ENCODE measurements around the gene IGSF23. TPM values are rescaled to one million over a fixed set of nuclear protein-coding genes. Genes with fewer than 3 reads are reported as not detected.
"Not testable (repeated sequence)": the region's sequence is repeated elsewhere in the genome, so short reads cannot be mapped to it uniquely, and the experiment has no call there.

The IGSF23 gene
- total RNA-seq, 1 donor from 2014 or later, result not detected

- TF ChIP-seq, protein P1, sequence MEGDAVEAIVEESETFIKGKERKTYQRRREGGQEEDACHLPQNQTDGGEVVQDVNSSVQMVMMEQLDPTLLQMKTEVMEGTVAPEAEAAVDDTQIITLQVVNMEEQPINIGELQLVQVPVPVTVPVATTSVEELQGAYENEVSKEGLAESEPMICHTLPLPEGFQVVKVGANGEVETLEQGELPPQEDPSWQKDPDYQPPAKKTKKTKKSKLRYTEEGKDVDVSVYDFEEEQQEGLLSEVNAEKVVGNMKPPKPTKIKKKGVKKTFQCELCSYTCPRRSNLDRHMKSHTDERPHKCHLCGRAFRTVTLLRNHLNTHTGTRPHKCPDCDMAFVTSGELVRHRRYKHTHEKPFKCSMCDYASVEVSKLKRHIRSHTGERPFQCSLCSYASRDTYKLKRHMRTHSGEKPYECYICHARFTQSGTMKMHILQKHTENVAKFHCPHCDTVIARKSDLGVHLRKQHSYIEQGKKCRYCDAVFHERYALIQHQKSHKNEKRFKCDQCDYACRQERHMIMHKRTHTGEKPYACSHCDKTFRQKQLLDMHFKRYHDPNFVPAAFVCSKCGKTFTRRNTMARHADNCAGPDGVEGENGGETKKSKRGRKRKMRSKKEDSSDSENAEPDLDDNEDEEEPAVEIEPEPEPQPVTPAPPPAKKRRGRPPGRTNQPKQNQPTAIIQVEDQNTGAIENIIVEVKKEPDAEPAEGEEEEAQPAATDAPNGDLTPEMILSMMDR (IDR thresholded peaks at IDR 0.05), result no peak
- H3K36me3 Mint-ChIP-seq (ENCODE audit: unreplicated experiment), result no peaks in the 10 kb centered on the region
- no peak overlapping the region for H3K4me3 Mint-ChIP-seq (ENCODE audit: unreplicated experiment)
- H3K27ac Mint-ChIP-seq (ENCODE audit: unreplicated experiment), result no peak overlapping the region
- DNase-seq (ENCODE audit: extremely low spot score, unreplicated experiment), result no peak
- peaks cover 14% of the 10 kb centered on the region for H3K4me1 Mint-ChIP-seq (ENCODE audit: unreplicated experiment)
- no peaks in the 10 kb centered on the region for H3K9me3 Mint-ChIP-seq (ENCODE audit: unreplicated experiment)
- no peaks in the 10 kb centered on the region for H3K27me3 Mint-ChIP-seq (ENCODE audit: unreplicated experiment)
These were observed 10.3 kb downstream of the IGSF23 start for GRCh38 chr19:44623626-44624025.

DNA sequence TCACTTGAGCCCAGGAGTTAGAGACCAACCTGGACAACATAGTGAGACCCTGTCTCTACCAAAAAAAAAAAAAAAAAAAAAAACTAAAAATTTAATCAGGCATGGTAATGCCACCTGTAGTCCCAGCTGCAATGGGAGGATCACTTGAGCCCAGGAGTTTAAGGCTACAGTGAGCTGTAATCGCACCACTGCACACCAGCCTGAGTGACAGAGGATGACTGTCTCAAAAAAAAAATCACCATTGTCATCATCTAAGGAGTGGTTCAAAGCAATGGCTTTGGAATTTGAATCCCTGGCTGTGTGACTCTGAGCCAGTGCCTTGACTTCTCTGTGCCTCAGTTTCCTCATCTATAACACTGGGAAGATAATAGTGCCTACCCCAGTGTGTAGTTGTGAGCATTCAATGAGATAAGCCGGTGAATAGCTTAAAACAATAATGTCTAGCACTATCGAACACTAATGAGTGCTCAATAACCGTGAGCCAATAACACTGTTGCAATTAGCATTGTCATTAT lies 11.5 kb downstream of the IGSF23 start:
- H3K9me3 Mint-ChIP-seq (ENCODE audit: unreplicated experiment), result no peaks in the 10 kb centered on the region
- peaks cover 14% of the 10 kb centered on the region for H3K4me1 Mint-ChIP-seq (ENCODE audit: unreplicated experiment)
- no peaks in the 10 kb centered on the region for H3K27me3 Mint-ChIP-seq (ENCODE audit: unreplicated experiment)
- TF ChIP-seq, protein P1 (IDR thresholded peaks at IDR 0.05), result no peak
- H3K27ac Mint-ChIP-seq (ENCODE audit: unreplicated experiment), result no peak overlapping the region
- no peak overlapping the region for H3K4me3 Mint-ChIP-seq (ENCODE audit: unreplicated experiment)
- DNase-seq (ENCODE audit: extremely low spot score, unreplicated experiment), result no peak
- H3K36me3 Mint-ChIP-seq (ENCODE audit: unreplicated experiment), result no peaks in the 10 kb centered on the region

- not testable (repeated sequence) for H3K27ac Mint-ChIP-seq (ENCODE audit: unreplicated experiment); H3K36me3 Mint-ChIP-seq (ENCODE audit: unreplicated experiment); H3K27me3 Mint-ChIP-seq (ENCODE audit: unreplicated experiment); H3K4me3 Mint-ChIP-seq (ENCODE audit: unreplicated experiment); DNase-seq (ENCODE audit: extremely low spot score, unreplicated experiment); H3K9me3 Mint-ChIP-seq (ENCODE audit: unreplicated experiment)
- H3K4me1 Mint-ChIP-seq (ENCODE audit: unreplicated experiment), result peaks cover 14% of the 10 kb centered on the region
These were observed 12.3 kb downstream of the IGSF23 start for GRCh38 chr19:44625637-44626036.

DNA sequence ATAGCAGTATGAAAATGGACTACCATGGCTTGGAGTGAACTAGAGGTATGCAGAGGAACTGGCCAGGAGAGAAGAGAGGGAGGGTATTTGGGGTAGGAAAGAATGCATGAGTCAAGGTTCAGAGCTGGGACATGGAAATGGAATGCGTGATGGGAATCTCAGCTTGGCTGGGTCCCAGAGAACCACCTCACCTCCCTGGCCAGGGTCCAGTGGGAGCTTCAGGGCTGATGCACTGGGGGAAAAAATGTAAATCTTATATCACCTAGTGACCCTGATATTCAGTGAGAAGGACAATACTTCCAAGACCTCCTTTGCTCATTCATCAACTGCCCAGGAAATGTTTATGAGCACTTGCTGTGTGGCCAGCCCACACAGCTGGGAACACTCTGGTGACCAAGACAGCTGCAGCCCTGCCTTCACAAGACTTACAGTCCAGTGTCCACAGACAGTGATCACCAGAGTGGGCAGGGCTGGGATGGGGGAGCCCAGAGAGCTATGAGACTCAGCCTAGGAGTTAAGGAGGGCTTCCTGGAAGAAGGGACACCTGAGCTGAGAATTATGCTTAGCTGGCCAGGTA lies 12.8 kb downstream of the IGSF23 start:
- DNase-seq (ENCODE audit: extremely low spot score, unreplicated experiment), result no peak
- no peaks in the 10 kb centered on the region for H3K36me3 Mint-ChIP-seq (ENCODE audit: unreplicated experiment)
- no peaks in the 10 kb centered on the region for H3K9me3 Mint-ChIP-seq (ENCODE audit: unreplicated experiment)
- TF ChIP-seq, protein P1 (IDR thresholded peaks at IDR 0.05), result no peak
- H3K4me1 Mint-ChIP-seq (ENCODE audit: unreplicated experiment), result peaks cover 14% of the 10 kb centered on the region
- no peak overlapping the region for H3K4me3 Mint-ChIP-seq (ENCODE audit: unreplicated experiment)
- peak overlapping the region; percentile 47 for H3K27ac Mint-ChIP-seq (ENCODE audit: unreplicated experiment)
- H3K27me3 Mint-ChIP-seq (ENCODE audit: unreplicated experiment), result no peaks in the 10 kb centered on the region

DNA sequence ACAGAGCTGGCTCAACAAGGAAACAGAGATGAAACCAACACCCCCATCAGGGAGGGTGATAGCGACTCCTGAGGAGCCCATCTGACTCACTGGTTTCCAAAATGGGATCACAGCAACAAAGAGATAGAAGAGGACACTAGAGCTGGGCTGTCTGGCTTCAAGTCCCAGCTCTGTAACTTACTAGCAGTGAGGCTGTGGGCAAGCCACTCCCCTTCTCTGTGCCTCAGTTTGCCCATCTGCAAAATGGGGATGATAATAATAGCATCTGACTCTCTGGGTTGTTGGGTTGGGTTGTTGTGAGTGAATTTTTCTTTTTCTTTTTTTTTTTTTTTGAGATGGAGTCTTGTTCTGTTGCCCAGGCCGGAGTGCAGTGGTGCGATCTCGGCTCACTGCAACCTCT lies 14.3 kb downstream of the IGSF23 start:
- no peak for DNase-seq (ENCODE audit: extremely low spot score, unreplicated experiment)
- H3K9me3 Mint-ChIP-seq (ENCODE audit: unreplicated experiment), result no peaks in the 10 kb centered on the region
- H3K27ac Mint-ChIP-seq (ENCODE audit: unreplicated experiment), result no peak overlapping the region
- H3K4me3 Mint-ChIP-seq (ENCODE audit: unreplicated experiment), result no peak overlapping the region
- peaks cover 14% of the 10 kb centered on the region for H3K4me1 Mint-ChIP-seq (ENCODE audit: unreplicated experiment)
- TF ChIP-seq, protein P1 (IDR thresholded peaks at IDR 0.05), result no peak
- H3K27me3 Mint-ChIP-seq (ENCODE audit: unreplicated experiment), result no peaks in the 10 kb centered on the region
- H3K36me3 Mint-ChIP-seq (ENCODE audit: unreplicated experiment), result no peaks in the 10 kb centered on the region

Data from osteocyte (in vitro differentiated cells).